WTC11 (cell line): ENCODE results near the gene PALD1. TPM values are rescaled to one million over a fixed set of nuclear protein-coding genes. Genes with fewer than 3 reads are reported as not detected.

Experiments used
- ATAC-seq: fragments of 200-7000 bp; cut with Tn5 transposase; 2 replicates; pipeline ENCODE4 v1.10.0; 2021; ENCODE audit warnings: mild to moderate bottlenecking, moderate library complexity
- CTCF ChIA-PET: fragments of 300-600 bp; sonication (Branson Sonifier 250); formaldehyde crosslinking; loops from one replicate; lab custom pipeline; 2021; ENCODE audit warnings: antibody characterized with exemption; lab: Charles Lee
- POLR2A ChIA-PET: fragments of 350-600 bp; sonication (Branson Sonifier 250); formaldehyde crosslinking; loops from one replicate; lab custom pipeline; 2021; ENCODE audit warnings: antibody characterized with exemption; lab: Charles Lee
- DNase-seq: peaks from one replicate; pipeline ENCODE4 v3.0.0; 2021; ENCODE audit warnings: low spot score
- H3K27ac Mint-ChIP-seq: 2 replicates; pipeline ENCODE4 v1.8.0; 2021; ENCODE audit warnings: mixed read lengths
- H3K27me3 Mint-ChIP-seq: 2 replicates; pipeline ENCODE4 v1.8.0; 2021; ENCODE audit warnings: low read depth, mild to moderate bottlenecking, moderate library complexity, mixed read lengths
- H3K36me3 Mint-ChIP-seq: 2 replicates; pipeline ENCODE4 v1.8.0; 2021; ENCODE audit warnings: mixed read lengths
- H3K4me1 Mint-ChIP-seq: 2 replicates; pipeline ENCODE4 v1.8.0; 2022; ENCODE audit warnings: mixed read lengths
- H3K4me3 Mint-ChIP-seq: 2 replicates; pipeline ENCODE4 v1.8.0; 2021; ENCODE audit warnings: mild to moderate bottlenecking, moderate library complexity, mixed read lengths
- H3K9me3 Mint-ChIP-seq: 2 replicates; pipeline ENCODE4 v1.8.0; 2021; ENCODE audit warnings: mixed read lengths
- ATF1 ChIP-seq: sonication (generic); formaldehyde crosslinking; IDR thresholded peaks from 2 replicates; pipeline ENCODE4 v1.8.1; 2023; ENCODE audit warnings: mild to moderate bottlenecking, moderate library complexity, missing genetic modification reagents
- FOXJ3 ChIP-seq: sonication (generic); formaldehyde crosslinking; IDR thresholded peaks from 2 replicates; pipeline ENCODE4 v1.9.0; 2021; ENCODE audit warnings: missing genetic modification reagents, mild to moderate bottlenecking, borderline replicate concordance
- NFYB ChIP-seq: sonication (generic); formaldehyde crosslinking; conservative IDR thresholded peaks from 2 replicates; pipeline ENCODE4 v1.8.0; 2022; ENCODE audit warnings: low read depth, missing genetic modification reagents
- SOX15 ChIP-seq: fragments of 250-450 bp; sonication (Bioruptor Pico); IDR thresholded peaks from 2 replicates; pipeline ENCODE4 v1.9.0; 2021; ENCODE audit warnings: mild to moderate bottlenecking
- TCF7 ChIP-seq: sonication (generic); formaldehyde crosslinking; IDR thresholded peaks from 2 replicates; pipeline ENCODE4 v1.8.0; 2022; ENCODE audit warnings: mild to moderate bottlenecking, low read depth, missing genetic modification reagents, moderate library complexity
- total RNA-seq: library from RNA; stranded (reverse); gene quantifications from 3 replicates; pipeline ENCODE4 v1.2.3, GENCODE V29; 2021
- TF ChIP-seq, protein P1 (sequence below): sonication (generic); formaldehyde crosslinking; IDR thresholded peaks from 2 replicates; pipeline ENCODE4 v1.8.1; 2023; ENCODE audit warnings: mild to moderate bottlenecking, missing genetic modification reagents, borderline replicate concordance
- TF ChIP-seq, protein P2 (sequence below): sonication (generic); formaldehyde crosslinking; IDR thresholded peaks from 2 replicates; pipeline ENCODE4 v1.8.0; 2022; ENCODE audit warnings: mild to moderate bottlenecking, missing genetic modification reagents
- TF ChIP-seq, protein P3 (sequence below): sonication (generic); formaldehyde crosslinking; IDR thresholded peaks from 2 replicates; pipeline ENCODE4 v1.8.0; 2022; ENCODE audit warnings: missing genetic modification reagents
- TF ChIP-seq, protein P4 (sequence below): sonication (generic); formaldehyde crosslinking; IDR thresholded peaks from 2 replicates; pipeline ENCODE4 v1.8.1; 2022; ENCODE audit warnings: low read depth, missing genetic modification reagents, borderline replicate concordance
- TF ChIP-seq, protein P5 (sequence below): sonication (generic); formaldehyde crosslinking; IDR thresholded peaks from 2 replicates; pipeline ENCODE4 v1.8.0; 2022; ENCODE audit warnings: mild to moderate bottlenecking, missing genetic modification reagents
- TF ChIP-seq, protein P6 (sequence below): fragments of 250-450 bp; sonication (Bioruptor Pico); IDR thresholded peaks from 2 replicates; pipeline ENCODE4 v1.9.0; 2021; ENCODE audit warnings: mild to moderate bottlenecking

The PALD1 gene
- total RNA-seq, 1 experiment from 2014 or later = 43.6 TPM

DNA sequence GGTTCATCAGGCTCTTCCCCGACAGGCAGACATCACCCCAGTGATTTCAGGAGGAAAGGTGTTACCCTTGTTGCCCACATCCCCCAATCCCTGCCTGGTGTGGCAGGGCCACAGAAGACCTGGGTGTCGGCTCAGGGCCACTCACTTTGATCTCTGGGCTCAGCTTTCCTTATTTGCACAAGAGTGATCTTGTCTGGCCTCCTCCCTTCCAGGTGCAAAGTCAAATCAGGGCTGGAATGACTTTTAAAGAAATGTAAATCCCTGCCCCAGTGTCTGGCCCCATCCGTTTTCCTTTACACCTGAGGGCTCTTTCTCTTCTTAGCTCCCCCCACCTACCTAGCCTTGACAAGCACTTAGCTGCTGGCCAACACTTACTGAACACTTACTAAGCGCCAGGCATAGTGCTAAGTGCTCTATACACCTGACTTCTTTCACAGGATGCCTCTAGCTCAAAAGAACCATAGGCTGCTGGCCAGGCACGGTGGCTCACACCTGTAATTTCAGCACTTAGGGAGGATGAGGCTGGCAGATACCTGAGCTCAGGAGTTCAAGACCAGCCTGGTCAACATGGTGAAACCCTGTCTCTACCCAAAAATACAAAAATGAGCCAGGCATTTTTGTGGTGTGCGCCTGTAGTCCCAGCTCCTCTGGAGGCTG, 36.1 kb upstream of the PALD1 start (continued):
- TF ChIP-seq, protein P1, sequence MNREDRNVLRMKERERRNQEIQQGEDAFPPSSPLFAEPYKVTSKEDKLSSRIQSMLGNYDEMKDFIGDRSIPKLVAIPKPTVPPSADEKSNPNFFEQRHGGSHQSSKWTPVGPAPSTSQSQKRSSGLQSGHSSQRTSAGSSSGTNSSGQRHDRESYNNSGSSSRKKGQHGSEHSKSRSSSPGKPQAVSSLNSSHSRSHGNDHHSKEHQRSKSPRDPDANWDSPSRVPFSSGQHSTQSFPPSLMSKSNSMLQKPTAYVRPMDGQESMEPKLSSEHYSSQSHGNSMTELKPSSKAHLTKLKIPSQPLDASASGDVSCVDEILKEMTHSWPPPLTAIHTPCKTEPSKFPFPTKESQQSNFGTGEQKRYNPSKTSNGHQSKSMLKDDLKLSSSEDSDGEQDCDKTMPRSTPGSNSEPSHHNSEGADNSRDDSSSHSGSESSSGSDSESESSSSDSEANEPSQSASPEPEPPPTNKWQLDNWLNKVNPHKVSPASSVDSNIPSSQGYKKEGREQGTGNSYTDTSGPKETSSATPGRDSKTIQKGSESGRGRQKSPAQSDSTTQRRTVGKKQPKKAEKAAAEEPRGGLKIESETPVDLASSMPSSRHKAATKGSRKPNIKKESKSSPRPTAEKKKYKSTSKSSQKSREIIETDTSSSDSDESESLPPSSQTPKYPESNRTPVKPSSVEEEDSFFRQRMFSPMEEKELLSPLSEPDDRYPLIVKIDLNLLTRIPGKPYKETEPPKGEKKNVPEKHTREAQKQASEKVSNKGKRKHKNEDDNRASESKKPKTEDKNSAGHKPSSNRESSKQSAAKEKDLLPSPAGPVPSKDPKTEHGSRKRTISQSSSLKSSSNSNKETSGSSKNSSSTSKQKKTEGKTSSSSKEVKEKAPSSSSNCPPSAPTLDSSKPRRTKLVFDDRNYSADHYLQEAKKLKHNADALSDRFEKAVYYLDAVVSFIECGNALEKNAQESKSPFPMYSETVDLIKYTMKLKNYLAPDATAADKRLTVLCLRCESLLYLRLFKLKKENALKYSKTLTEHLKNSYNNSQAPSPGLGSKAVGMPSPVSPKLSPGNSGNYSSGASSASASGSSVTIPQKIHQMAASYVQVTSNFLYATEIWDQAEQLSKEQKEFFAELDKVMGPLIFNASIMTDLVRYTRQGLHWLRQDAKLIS (CRISPR knock-in tag) = peak; percentile 78; the same call in 1 of the 2 replicates
- TF ChIP-seq, protein P2, sequence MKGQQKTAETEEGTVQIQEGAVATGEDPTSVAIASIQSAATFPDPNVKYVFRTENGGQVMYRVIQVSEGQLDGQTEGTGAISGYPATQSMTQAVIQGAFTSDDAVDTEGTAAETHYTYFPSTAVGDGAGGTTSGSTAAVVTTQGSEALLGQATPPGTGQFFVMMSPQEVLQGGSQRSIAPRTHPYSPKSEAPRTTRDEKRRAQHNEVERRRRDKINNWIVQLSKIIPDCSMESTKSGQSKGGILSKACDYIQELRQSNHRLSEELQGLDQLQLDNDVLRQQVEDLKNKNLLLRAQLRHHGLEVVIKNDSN (CRISPR knock-in tag) = 0 out of 2 replicates have a peak, but pooled peaks have one; percentile 28

DNA sequence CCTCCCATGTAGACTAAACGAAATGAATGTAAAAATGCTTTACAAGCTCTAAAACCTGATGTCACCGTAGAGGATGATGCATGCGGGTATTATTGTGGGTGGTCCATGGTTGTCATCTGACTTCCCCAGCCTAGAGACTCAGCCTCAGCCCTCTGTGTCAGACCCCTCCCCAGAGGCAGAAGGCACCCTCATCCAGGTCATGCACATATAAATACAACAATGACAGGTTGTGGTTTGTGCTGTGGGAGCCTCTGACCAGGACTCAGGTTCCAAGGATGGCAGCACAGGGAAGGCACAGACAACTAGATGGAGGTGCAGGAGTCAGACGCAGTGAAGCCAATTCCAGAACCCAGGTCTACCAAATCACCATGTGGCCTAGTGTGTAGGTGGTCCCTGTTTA, 33.8 kb upstream of the PALD1 start:
- no peaks in the 10 kb centered on the region for H3K36me3 Mint-ChIP-seq
- H3K27ac Mint-ChIP-seq = no peak overlapping the region
- no peak for ATAC-seq
- H3K4me3 Mint-ChIP-seq = no peak overlapping the region
- no peak for TF ChIP-seq TCF7
- TF ChIP-seq ATF1 (CRISPR knock-in tag) = no peak
- no peak for TF ChIP-seq SOX15 (CRISPR knock-in tag)
- TF ChIP-seq, protein P3, sequence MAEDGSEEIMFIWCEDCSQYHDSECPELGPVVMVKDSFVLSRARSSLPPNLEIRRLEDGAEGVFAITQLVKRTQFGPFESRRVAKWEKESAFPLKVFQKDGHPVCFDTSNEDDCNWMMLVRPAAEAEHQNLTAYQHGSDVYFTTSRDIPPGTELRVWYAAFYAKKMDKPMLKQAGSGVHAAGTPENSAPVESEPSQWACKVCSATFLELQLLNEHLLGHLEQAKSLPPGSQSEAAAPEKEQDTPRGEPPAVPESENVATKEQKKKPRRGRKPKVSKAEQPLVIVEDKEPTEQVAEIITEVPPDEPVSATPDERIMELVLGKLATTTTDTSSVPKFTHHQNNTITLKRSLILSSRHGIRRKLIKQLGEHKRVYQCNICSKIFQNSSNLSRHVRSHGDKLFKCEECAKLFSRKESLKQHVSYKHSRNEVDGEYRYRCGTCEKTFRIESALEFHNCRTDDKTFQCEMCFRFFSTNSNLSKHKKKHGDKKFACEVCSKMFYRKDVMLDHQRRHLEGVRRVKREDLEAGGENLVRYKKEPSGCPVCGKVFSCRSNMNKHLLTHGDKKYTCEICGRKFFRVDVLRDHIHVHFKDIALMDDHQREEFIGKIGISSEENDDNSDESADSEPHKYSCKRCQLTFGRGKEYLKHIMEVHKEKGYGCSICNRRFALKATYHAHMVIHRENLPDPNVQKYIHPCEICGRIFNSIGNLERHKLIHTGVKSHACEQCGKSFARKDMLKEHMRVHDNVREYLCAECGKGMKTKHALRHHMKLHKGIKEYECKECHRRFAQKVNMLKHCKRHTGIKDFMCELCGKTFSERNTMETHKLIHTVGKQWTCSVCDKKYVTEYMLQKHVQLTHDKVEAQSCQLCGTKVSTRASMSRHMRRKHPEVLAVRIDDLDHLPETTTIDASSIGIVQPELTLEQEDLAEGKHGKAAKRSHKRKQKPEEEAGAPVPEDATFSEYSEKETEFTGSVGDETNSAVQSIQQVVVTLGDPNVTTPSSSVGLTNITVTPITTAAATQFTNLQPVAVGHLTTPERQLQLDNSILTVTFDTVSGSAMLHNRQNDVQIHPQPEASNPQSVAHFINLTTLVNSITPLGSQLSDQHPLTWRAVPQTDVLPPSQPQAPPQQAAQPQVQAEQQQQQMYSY (CRISPR knock-in tag) = no peak
- TF ChIP-seq, protein P4, sequence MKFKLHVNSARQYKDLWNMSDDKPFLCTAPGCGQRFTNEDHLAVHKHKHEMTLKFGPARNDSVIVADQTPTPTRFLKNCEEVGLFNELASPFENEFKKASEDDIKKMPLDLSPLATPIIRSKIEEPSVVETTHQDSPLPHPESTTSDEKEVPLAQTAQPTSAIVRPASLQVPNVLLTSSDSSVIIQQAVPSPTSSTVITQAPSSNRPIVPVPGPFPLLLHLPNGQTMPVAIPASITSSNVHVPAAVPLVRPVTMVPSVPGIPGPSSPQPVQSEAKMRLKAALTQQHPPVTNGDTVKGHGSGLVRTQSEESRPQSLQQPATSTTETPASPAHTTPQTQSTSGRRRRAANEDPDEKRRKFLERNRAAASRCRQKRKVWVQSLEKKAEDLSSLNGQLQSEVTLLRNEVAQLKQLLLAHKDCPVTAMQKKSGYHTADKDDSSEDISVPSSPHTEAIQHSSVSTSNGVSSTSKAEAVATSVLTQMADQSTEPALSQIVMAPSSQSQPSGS = no peak
- no peak for TF ChIP-seq NFYB (CRISPR knock-in tag)
- TF ChIP-seq, protein P5, sequence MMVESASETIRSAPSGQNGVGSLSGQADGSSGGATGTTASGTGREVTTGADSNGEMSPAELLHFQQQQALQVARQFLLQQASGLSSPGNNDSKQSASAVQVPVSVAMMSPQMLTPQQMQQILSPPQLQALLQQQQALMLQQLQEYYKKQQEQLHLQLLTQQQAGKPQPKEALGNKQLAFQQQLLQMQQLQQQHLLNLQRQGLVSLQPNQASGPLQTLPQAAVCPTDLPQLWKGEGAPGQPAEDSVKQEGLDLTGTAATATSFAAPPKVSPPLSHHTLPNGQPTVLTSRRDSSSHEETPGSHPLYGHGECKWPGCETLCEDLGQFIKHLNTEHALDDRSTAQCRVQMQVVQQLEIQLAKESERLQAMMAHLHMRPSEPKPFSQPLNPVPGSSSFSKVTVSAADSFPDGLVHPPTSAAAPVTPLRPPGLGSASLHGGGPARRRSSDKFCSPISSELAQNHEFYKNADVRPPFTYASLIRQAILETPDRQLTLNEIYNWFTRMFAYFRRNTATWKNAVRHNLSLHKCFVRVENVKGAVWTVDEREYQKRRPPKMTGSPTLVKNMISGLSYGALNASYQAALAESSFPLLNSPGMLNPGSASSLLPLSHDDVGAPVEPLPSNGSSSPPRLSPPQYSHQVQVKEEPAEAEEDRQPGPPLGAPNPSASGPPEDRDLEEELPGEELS (CRISPR knock-in tag) = no peak
- TF ChIP-seq, protein P6, sequence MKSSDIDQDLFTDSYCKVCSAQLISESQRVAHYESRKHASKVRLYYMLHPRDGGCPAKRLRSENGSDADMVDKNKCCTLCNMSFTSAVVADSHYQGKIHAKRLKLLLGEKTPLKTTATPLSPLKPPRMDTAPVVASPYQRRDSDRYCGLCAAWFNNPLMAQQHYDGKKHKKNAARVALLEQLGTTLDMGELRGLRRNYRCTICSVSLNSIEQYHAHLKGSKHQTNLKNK (CRISPR knock-in tag) = no peak
- no peak for TF ChIP-seq FOXJ3
- no peaks in the 10 kb centered on the region for H3K9me3 Mint-ChIP-seq
- POLR2A ChIA-PET = no interaction called here
- H3K4me1 Mint-ChIP-seq = peaks cover 62% of the 10 kb centered on the region
- H3K27me3 Mint-ChIP-seq = peaks cover 11% of the 10 kb centered on the region
- CTCF ChIA-PET = interaction anchor here (1.1 to 1.5 kb wide), 3 partner anchors 10 to 65 kb away, joined by 4 to 8 read pairs (median 5); no protein-coding TSS in a partner anchor
- no peak for DNase-seq
